GM21619 (cell line): ENCODE measurements around the gene IPO9.
"Not testable (repeated sequence)": the region's sequence is repeated elsewhere in the genome, so short reads cannot be mapped to it uniquely, and the experiment has no call there.

Source experiments
- ATAC-seq: cut with Tn5 transposase; IDR thresholded peaks from one replicate; pipeline ENCODE4 v1.9.1; 2021; ENCODE audit not compliant: unreplicated experiment

The IPO9 gene

DNA sequence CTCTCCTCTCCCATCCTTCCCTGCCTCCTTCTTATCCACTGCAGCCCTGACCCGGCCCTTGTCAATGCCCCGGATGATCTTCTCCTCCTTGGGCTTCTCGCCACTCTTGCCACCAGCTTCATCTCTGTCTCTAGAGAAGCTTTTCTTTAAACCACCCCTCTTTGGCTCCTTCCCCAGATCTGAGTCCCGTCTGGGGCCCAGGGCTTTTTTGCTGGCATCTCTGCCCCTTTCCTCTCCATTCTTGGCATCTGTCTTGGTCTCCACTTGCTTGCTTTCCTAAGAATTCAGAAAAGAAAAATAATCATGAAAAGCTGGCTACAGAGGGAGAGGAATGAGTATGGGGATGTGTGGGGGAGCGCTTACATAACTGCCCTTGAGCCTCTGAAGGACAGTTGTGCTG lies 71.5 kb downstream of the IPO9 start:
- ATAC-seq: no peak

DNA sequence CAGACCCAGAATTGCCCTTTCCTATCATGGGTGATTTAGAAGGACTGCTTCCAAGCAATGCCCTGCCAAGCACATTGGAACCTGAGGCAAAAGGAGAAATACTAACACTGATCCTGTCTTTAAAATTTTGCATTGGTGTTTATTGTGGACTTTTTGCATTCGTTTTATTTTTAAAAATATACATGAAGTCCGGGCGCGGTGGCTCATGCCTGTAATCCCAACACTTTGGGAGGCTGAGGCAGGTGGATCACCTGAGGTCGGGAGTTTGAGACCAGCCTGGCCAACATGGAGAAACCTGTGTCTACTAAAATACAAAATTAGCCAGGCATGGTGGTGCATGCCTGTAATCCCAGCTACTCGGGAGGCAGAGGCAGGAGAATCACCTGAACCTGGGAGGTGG lies 72.1 kb downstream of the IPO9 start:
- not testable (repeated sequence) for ATAC-seq

DNA sequence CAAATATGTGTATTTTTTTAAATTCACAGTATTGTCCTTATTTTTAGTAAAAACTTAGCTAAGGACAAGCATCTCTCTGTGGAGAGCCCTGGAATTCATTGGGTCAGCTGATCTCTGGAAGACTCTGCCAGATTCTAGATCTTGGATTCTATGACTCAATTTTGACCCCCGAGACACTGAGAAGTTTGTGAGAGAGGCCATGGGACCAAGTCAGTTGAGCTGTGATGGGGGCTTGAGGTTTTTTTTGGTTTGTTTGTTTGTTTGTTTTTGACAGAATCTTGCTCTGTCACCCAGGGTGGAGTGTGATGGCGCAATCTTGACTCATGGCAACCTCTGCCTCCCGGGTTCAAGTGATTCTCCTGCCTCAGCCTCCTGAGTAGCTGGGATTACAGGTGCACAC lies 73.2 kb downstream of the IPO9 start:
- no peak for ATAC-seq

DNA sequence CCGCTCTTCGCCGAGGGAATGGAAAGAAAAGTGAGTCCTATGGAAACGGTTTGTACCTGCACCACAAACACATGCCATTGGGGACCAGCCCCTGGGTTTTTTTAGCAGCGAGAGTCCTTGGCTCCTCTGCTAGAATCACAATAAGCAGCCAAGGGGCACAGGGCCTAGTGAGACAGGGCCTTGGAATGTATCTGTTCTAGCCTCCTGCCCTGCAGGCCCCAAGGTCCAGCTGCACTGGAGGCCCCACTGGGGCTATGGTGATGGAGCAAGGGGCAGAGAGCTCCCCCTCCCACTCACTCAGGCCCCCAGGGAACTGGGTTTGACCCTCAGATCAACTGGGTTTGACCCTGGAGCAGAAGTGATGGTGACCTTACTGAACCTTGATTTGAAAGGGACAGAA lies 74.2 kb downstream of the IPO9 start:
- ATAC-seq: no peak

GRCh38 chr1:201904579-201904978 lies 75.6 kb downstream of the IPO9 start:
- no peak for ATAC-seq

DNA sequence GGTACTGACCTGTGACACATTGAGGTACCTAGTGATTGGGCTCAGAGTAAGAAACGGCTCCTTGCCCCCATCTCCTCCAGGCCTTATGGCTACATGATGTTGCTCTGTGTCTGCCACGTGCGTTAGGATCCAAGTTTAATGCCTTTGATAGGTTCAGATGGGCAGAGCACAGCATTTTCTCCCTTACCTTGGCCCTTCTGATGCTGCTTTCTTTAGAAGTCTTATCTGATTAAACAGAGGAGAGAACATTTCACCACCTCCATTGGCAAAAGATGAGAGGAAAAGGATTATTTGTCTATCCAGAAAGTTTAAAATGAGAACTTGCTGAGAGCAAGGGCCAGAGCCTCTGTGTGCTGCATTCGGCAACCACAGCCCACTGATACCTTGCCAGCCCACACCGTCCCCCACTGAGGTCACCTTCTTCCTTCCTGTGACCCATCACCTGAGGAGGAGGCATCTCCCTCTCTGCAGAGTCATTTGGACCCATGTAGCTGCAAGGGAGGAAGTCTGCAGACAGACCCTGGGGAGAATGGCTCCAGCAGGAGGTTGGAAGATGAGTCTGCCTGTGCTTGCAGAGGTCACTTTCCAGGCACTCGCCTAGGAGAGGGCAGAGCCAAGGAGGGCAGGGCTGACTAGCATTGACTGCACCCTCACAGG lies 76.4 kb downstream of the IPO9 start:
- no peak for ATAC-seq

DNA sequence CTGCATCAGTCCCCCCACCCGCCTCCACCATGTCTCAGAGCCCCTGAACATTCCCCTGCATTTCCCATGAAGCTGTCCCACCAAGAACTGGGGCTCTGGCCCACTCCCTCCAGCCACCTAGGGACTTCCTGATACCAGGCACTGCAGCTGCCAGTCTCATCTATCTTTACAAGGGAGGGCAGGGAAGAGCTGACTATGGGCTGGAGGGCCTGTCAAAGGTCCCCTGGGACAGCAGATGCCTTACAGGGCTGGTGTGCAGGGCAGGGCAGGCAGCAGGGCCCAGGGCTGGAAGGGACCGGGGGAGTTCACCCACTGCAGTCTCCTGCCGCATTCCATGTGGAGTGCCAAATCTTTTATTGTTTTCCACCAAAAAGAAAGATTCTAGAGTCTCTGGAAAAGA lies 77.4 kb downstream of the IPO9 start:
- ATAC-seq: no peak

DNA sequence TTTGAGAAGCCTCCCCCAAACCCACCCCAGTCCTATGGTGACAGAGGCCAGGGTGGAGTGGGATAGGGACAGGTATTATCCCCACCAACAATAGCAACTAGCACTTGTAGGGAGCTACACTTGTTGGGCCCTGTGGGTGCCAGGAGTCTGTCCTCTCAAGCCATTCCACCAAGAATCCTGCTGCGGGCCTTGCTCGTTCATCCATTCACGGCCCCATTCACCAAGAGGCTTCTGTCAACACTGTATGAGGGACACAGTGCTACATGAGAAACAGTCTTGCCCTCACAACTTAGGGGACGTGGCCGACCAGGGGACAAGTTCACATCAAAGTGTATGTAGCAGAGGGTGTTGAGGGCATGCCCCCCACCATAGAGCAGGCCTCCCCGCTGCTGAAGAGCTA lies 78.7 kb downstream of the IPO9 start:
- no peak for ATAC-seq

GRCh38 chr1:201911826-201912571 lies 83.0 kb downstream of the IPO9 start:
- ATAC-seq: no peak

DNA sequence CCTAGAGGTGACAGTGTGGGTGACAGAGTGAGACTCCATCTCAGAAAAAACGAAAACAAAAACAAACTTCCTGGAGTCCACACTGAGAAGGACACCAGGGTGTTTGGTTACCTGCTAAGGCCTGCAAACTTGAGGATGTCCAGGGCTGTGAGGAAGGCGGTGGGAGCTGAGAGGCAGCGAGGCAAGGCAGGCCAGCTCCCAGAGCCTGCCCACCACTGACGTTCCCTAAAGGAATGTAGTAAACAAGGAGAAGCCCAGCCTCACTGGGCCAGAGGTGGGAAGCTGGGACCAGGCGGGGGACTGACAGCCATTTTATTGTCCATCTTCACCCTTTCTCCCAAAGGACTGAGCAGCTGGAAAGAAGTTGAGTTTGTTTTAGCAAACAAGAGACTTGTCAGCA lies 83.9 kb downstream of the IPO9 start:
- no peak for ATAC-seq

GRCh38 chr1:201914456-201915235 lies 85.7 kb downstream of the IPO9 start:
- no peak for ATAC-seq

- no peak for ATAC-seq
Measured at GRCh38 chr1:201916649-201917249, 87.8 kb downstream of the IPO9 start.

GRCh38 chr1:201917362-201918033 lies 88.5 kb downstream of the IPO9 start:
- ATAC-seq: no peak

DNA sequence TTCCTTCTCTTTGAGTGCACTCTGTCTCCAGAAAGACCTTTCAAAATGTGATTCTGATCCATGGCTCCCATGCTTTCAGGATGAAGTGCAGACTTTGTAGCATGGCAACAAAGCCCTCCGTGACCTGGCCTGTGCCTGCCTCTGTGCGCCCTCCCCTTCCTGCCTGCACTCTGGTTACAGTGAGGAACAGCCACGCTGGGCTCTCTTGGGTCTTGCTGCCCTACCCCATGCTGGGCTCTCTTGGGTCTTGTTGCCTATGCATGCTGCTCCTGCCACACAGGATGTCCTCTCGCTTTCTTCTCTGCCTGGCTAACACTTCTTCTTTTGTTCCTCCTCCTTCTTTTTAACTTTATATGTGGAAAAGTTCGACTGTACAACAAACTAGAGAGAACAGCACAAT lies 89.4 kb downstream of the IPO9 start:
- no peak for ATAC-seq

GRCh38 chr1:201921952-201922558 lies 93.1 kb downstream of the IPO9 start:
- ATAC-seq: no peak

GRCh38 chr1:201925301-201925567 lies 96.3 kb downstream of the IPO9 start:
- ATAC-seq: no peak

GRCh38 chr1:201925981-201926645 lies 97.2 kb downstream of the IPO9 start:
- no peak for ATAC-seq

DNA sequence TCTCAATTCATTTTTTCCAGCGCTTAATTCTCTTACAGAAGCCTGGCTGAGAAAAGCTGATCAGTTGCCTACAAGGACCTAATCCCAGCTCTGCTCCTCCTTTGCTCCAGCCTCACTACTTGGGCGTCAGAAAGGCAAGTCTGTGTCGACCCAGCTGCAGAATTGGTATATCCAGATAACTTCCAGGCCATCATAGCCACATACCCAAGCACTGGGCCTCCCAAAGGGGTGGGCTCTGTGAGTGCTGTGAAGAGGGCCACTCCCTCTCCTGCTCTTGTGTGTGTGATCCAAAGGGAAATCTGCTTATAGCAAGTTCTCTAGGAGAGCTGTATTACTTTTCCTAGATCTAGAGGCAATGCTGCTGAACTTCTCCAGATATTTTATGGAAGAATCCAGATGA lies 99.3 kb downstream of the IPO9 start:
- no peak for ATAC-seq

DNA sequence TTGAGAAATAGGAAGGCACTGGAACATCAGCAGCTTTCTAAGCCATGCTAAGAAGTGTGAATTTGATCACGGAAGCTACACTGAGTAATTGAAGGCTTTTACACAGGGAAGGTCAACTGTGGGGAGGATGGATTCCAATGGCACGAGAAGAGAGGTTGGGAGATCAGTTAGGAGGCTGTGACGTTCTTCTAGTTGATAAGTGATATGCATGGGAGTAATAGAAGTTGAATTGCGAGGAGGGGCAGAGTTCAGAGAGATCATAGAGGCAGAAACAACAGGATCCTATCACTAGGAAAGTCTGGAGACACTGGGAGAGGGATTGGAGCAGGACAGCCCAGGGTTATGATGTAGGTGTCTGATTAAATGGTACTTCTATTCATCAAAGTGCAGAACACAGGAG lies 101.2 kb downstream of the IPO9 start:
- no peak for ATAC-seq

- ATAC-seq: no peak
Measured at GRCh38 chr1:201930803-201931202, 101.8 kb downstream of the IPO9 start.
